Uterus (tissue), 4 donors: Measurements from ENCODE around the gene ATP8B2. TPM values are rescaled to one million over a fixed set of nuclear protein-coding genes. Genes with fewer than 3 reads are reported as not detected.
A peak's percentile ranks its signal among the peaks of the same experiment; 100 is the strongest.

Source experiments
- DNase-seq, 2 donors: peaks; one replicate each; pipeline ENCODE4 v3.0.0-alpha.2; 2019 to 2020
- H3K27ac ChIP-seq, 2 donors: fragments of 200-600 bp; sonication (generic); 1 replicate in 1 of 2; 2 replicates in 1 of 2; pipeline ENCODE4 v1.5.1; 2016 to 2018
- H3K27me3 ChIP-seq, 2 donors: fragments of 200-600 bp; sonication (generic); one replicate each; pipeline ENCODE4 v1.5.1; 2018 to 2019; ENCODE audit warnings: control low read depth in 1 of 2
- H3K36me3 ChIP-seq, 2 donors: fragments of 200-600 bp; sonication (generic); one replicate each; pipeline ENCODE4 v1.5.1; 2019; ENCODE audit warnings: control low read depth in 1 of 2
- H3K4me1 ChIP-seq, 2 donors: fragments of 200-600 bp; sonication (generic); one replicate each; pipeline ENCODE4 v1.5.1; 2018 to 2019; ENCODE audit warnings: control low read depth in 1 of 2
- H3K4me3 ChIP-seq, 2 donors: fragments of 200-600 bp; sonication (generic); 1 replicate in 1 of 2; 2 replicates in 1 of 2; pipeline ENCODE4 v1.5.1; 2018 to 2019; ENCODE audit warnings: mild to moderate bottlenecking in 1 of 2
- H3K9me3 ChIP-seq, 2 donors: fragments of 200-600 bp; sonication (generic); one replicate each; pipeline ENCODE4 v1.5.1; 2019; ENCODE audit warnings: control low read depth in 1 of 2
- CTCF ChIP-seq, 4 experiments: fragments of 200-600 bp in 2 of 4; fragments of 450-650 bp in 2 of 4; sonication (generic) in 2 of 4; IDR thresholded peaks; one replicate each; pipeline ENCODE4 v1.5.1; 2016 to 2019; ENCODE audit warnings: antibody characterized with exemption in 4 of 4, mild to moderate bottlenecking in 2 of 4, moderate library complexity in 1 of 4
- POLR2A ChIP-seq, 2 donors: fragments of 450-650 bp; IDR thresholded peaks; one replicate each; pipeline ENCODE4 v1.6.1; 2016; ENCODE audit warnings: antibody characterized with exemption in 2 of 2, mild to moderate bottlenecking in 1 of 2, moderate library complexity in 1 of 2
- intact Hi-C: fragments of 100-400 bp; cut with DNase I; formaldehyde crosslinking; loops from one replicate; pipeline ENCODE4 v1.15.1; 2023; ENCODE audit warnings: low total_unique reads
- total RNA-seq, 4 donors: library from RNA; depleted of rRNA in 3 of 4; stranded (reverse); fragments of >200 nt in 3 of 4; gene quantifications; one replicate each; pipeline versions ENCODE4 v1.1.0 to v1.2.4, GENCODE V29; 2014 to 2023
- donor health status: DM: yes; HTN: yes; CAD: no.

The ATP8B2 gene
- total RNA-seq, 4 donors from 2014 or later = 75.9 to 150 (median 102) TPM

GRCh38 chr1:154342132-154342531, 16.8 kb downstream of the ATP8B2 start:
- no peak for TF ChIP-seq CTCF (IDR thresholded peaks at IDR 0.05)
- no peak for TF ChIP-seq POLR2A (IDR thresholded peaks at IDR 0.05)
- intact Hi-C loops = no loop called here
- no peaks in the 10 kb centered on the region for H3K4me1 ChIP-seq
- H3K4me3 ChIP-seq = no peak overlapping the region
- H3K27ac ChIP-seq = no peak overlapping the region
- DNase-seq = no peak
- H3K36me3 ChIP-seq = no peaks in the 10 kb centered on the region
- H3K9me3 ChIP-seq = no peaks in the 10 kb centered on the region
- no peaks in the 10 kb centered on the region for H3K27me3 ChIP-seq

- no peak overlapping the region for H3K4me3 ChIP-seq
- TF ChIP-seq CTCF (IDR thresholded peaks at IDR 0.05) (no peak), POLR2A (IDR thresholded peaks at IDR 0.05) (no peak)
- intact Hi-C loops = no loop called here
- no peak overlapping the region for H3K27ac ChIP-seq
- H3K4me1 ChIP-seq = no peaks in the 10 kb centered on the region
- H3K9me3 ChIP-seq = no peaks in the 10 kb centered on the region
- DNase-seq = no peak
- no peaks in the 10 kb centered on the region for H3K27me3 ChIP-seq
- H3K36me3 ChIP-seq = no peaks in the 10 kb centered on the region
Measured at GRCh38 chr1:154342836-154343472, 17.6 kb downstream of the ATP8B2 start.

DNA sequence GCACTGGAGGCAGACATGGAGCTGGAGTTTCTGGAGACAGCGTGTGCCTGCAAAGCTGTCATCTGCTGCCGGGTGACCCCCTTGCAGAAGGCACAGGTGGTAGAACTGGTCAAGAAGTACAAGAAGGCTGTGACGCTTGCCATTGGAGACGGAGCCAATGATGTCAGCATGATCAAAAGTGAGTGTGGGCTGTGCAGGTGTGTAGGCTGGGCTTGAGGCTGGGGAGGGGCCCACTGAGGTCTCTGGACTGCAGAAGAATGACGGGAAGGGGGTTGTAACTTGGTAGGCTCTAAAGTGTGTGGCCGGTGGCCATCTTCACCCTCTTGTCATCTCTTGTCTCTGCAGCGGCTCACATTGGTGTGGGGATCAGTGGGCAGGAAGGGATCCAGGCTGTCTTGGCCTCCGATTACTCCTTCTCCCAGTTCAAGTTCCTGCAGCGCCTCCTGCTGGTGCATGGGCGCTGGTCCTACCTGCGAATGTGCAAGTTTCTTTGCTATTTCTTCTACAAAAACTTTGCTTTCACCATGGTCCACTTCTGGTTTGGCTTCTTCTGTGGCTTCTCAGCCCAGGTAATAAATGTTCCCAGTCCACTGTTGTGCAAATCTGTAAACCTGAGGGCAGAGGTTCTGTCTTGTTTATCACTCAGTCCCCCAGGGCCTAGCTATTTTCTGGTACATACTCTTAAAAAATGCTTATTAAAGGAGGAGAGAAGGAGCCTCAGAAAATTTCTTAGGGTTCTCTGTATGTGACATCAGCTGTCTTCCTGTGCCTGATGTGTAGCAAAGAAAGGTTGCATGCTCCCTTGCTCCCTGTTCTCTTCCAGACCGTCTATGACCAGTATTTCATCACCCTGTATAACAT, 19.9 kb downstream of the ATP8B2 start:
- TF ChIP-seq CTCF (IDR thresholded peaks at IDR 0.05) (peak in 2 of 4 experiments; percentile 15 to 44), POLR2A (IDR thresholded peaks at IDR 0.05) (no peak)
- no peak overlapping the region for H3K27ac ChIP-seq
- H3K9me3 ChIP-seq = no peaks in the 10 kb centered on the region
- intact Hi-C loops = no loop called here
- no peak overlapping the region for H3K4me3 ChIP-seq
- H3K27me3 ChIP-seq = no peaks in the 10 kb centered on the region
- no peaks in the 10 kb centered on the region for H3K36me3 ChIP-seq
- no peak for DNase-seq
- H3K4me1 ChIP-seq = no peaks in the 10 kb centered on the region

GRCh38 chr1:154346276-154346917, 21.1 kb downstream of the ATP8B2 start:
- no peak overlapping the region for H3K4me3 ChIP-seq
- no peaks in the 10 kb centered on the region for H3K9me3 ChIP-seq
- DNase-seq = no peak
- intact Hi-C loops = no loop called here
- no peak overlapping the region for H3K27ac ChIP-seq
- no peaks in the 10 kb centered on the region for H3K27me3 ChIP-seq
- H3K36me3 ChIP-seq = no peaks in the 10 kb centered on the region
- H3K4me1 ChIP-seq = no peaks in the 10 kb centered on the region
- TF ChIP-seq POLR2A (IDR thresholded peaks at IDR 0.05) (no peak), CTCF (IDR thresholded peaks at IDR 0.05) (no peak)

DNA sequence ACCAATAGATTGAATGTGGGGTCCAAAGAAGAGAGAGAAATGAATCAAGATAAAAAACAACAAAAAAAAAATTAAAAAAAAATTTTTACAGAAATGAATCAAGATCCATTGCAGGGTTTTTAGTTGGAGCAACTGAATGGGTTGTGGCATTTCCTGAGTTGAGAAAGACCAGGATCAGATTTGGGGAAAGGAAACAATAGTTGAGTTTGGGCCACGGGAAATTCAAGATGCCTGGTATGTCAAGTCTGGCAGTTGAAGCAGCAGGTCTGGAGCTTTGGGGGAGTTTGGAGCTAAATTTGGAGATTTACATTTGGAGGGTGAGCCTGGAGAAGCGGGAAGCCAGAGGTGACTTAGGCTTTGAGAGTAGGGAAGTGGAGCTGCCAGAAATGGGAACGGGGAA, 22.6 kb downstream of the ATP8B2 start:
- Histone ChIP-seq H3K4me1 (peaks cover 0 to 5% of the 10 kb centered on the region in 2 donors), H3K9me3 (no peaks in the 10 kb centered on the region), H3K36me3 (no peaks in the 10 kb centered on the region), H3K27me3 (no peaks in the 10 kb centered on the region), H3K4me3 (no peak overlapping the region), H3K27ac (no peak overlapping the region)
- intact Hi-C loops = no loop called here
- no peak for DNase-seq
- TF ChIP-seq CTCF (IDR thresholded peaks at IDR 0.05) = no peak
- TF ChIP-seq POLR2A (IDR thresholded peaks at IDR 0.05) = no peak
